Natural killer cell (primary cell): ENCODE data around the gene NKTR. TPM values are rescaled to one million over a fixed set of nuclear protein-coding genes. Genes with fewer than 3 reads are reported as not detected.

ENCODE experiments used
- ATAC-seq, 3 donors: fragments of 150-1000 bp in 2 of 3; fragments of 200-7000 bp in 1 of 3; cut with Tn5 transposase; 1 replicate in 1 of 3; 2 replicates in 2 of 3; pipeline ENCODE4 v1.10.0; 2021; ENCODE audit warnings: mild to moderate bottlenecking in 2 of 3, moderate library complexity in 2 of 3
- DNase-seq, 2 donors: peaks; one replicate each; pipeline versions ENCODE4 v3.0.0 to v3.0.0-alpha.2; 2013 to 2021; ENCODE audit warnings: mixed read lengths in 1 of 2
- H3K27ac ChIP-seq: one replicate; pipeline ENCODE4 v1.5.1; 2013; ENCODE audit warnings: mild to moderate bottlenecking, low read length
- H3K27me3 ChIP-seq: one replicate; pipeline ENCODE4 v1.6.1; 2013; ENCODE audit warnings: low read length; ENCODE audit not compliant: control insufficient read depth, insufficient read depth
- H3K36me3 ChIP-seq: one replicate; pipeline ENCODE4 v1.6.1; 2013; ENCODE audit warnings: low read length; ENCODE audit not compliant: control insufficient read depth, insufficient read depth
- H3K4me1 ChIP-seq: one replicate; pipeline ENCODE4 v1.6.1; 2013; ENCODE audit warnings: low read length; ENCODE audit not compliant: control insufficient read depth, insufficient read depth
- H3K4me3 ChIP-seq: one replicate; pipeline ENCODE4 v1.5.1; 2013; ENCODE audit warnings: low read length
- H3K9me3 ChIP-seq: one replicate; pipeline ENCODE4 v1.6.1; 2013; ENCODE audit warnings: low read length; ENCODE audit not compliant: control insufficient read depth, insufficient read depth
- H3K27ac Mint-ChIP-seq, 2 donors: one replicate each; pipeline ENCODE4 v1.8.0; 2022; ENCODE audit warnings: mild to moderate bottlenecking in 2 of 2, mixed read lengths in 2 of 2, moderate library complexity in 1 of 2
- H3K27me3 Mint-ChIP-seq, 2 donors: one replicate each; pipeline ENCODE4 v1.8.0; 2022; ENCODE audit warnings: low read depth in 2 of 2, mixed read lengths in 2 of 2
- H3K36me3 Mint-ChIP-seq: one replicate; pipeline ENCODE4 v1.8.0; 2022; ENCODE audit warnings: mixed read lengths
- H3K4me1 Mint-ChIP-seq, 2 donors: one replicate each; pipeline ENCODE4 v1.8.0; 2022; ENCODE audit warnings: mixed read lengths in 2 of 2
- H3K4me3 Mint-ChIP-seq: one replicate; pipeline ENCODE4 v1.8.0; 2022; ENCODE audit warnings: mild to moderate bottlenecking, moderate library complexity, mixed read lengths
- H3K9me3 Mint-ChIP-seq, 2 donors: one replicate each; pipeline ENCODE4 v1.8.0; 2022; ENCODE audit warnings: mixed read lengths in 2 of 2
- CTCF ChIP-seq: fragments of 200-600 bp; IDR thresholded peaks from one replicate; pipeline ENCODE4 v1.8.0; 2022; ENCODE audit warnings: antibody characterized with exemption
- WGBS: methylation state at CpG from one replicate; pipeline ENCODE4 v1.1.7; 2013; ENCODE audit warnings: missing lambda C conversion rate; ENCODE audit not compliant: insufficient coverage; 5-methylcytosine and 5-hydroxymethylcytosine counted together
- intact Hi-C: fragments of 100-400 bp; cut with micrococcal nuclease; formaldehyde crosslinking; loops from one replicate; pipeline ENCODE4 v1.14.2; 2022
- total RNA-seq, 4 donors: library from RNA; stranded (reverse); fragments of 120-200 nt in 1 of 4; gene quantifications; one replicate each; pipeline versions ENCODE4 v1.2.3 to v1.2.4, GENCODE V29; 2013 to 2022

The NKTR gene
- total RNA-seq, 3 donors from 2014 or later (not counting 1 experiment from before 2014, with no cell fraction given) = 212 to 252 (median 217) TPM

- 93% methylated on average over 24 of the region's 25 CpGs for WGBS
- intact Hi-C loops = no loop called here
- H3K27me3 ChIP-seq = no peaks in the 10 kb centered on the region
- H3K36me3 Mint-ChIP-seq = no peaks in the 10 kb centered on the region
- H3K4me1 ChIP-seq = peaks cover 9% of the 10 kb centered on the region
- no peaks in the 10 kb centered on the region for H3K9me3 ChIP-seq
- no peak overlapping the region for H3K27ac ChIP-seq
- H3K9me3 Mint-ChIP-seq = no peaks in the 10 kb centered on the region
- H3K36me3 ChIP-seq = no peaks in the 10 kb centered on the region
- ATAC-seq (no peak), DNase-seq (no peak)
- H3K4me3 ChIP-seq = no peak overlapping the region
- TF ChIP-seq CTCF = no peak
- H3K4me3 Mint-ChIP-seq = no peak overlapping the region
- H3K4me1 Mint-ChIP-seq = peaks cover 0 to 21% of the 10 kb centered on the region in 2 donors
- H3K27me3 Mint-ChIP-seq = no peaks in the 10 kb centered on the region
- H3K27ac Mint-ChIP-seq = no peak overlapping the region
Measured at GRCh38 chr3:42659451-42660130, 59.1 kb downstream of the NKTR start.

DNA sequence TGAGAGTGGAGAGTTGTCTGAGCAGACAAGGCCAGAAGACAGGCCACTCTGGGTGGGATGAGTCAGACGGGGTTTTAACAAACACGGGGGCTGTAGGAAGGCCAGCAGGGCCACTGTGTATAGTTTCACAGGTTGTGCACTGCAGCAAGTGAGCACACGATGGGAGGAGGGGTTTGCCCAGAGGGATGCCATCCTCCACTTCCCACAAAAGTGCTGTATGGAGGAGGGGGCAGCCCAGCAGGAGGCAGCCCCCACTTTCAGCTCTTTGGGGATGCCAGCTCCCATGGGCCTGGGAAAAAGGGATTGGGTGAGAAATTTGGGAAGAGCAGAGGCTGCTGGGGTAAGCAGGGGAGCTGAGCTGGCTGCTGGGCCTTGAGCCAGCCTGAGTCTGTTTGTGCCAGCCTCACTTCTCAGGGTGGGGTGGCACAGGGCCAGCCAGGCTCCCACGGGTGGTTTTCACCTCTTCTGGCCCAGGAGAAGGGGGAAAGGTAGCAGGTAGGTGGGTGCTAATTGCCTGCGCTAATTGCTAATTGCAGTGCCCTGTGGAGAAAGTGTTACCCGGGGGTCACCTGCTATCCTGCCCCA is 59.7 kb downstream of the NKTR start:
- WGBS = 70% methylated on average over 6 of the region's 6 CpGs
- Histone ChIP-seq H3K36me3 (no peaks in the 10 kb centered on the region), H3K4me3 (no peak overlapping the region), H3K27me3 (no peaks in the 10 kb centered on the region), H3K4me1 (peaks cover 2% of the 10 kb centered on the region), H3K27ac (no peak overlapping the region), H3K9me3 (no peaks in the 10 kb centered on the region)
- peaks cover 0 to 17% of the 10 kb centered on the region in 2 donors for H3K4me1 Mint-ChIP-seq
- no peak overlapping the region for H3K4me3 Mint-ChIP-seq
- no peak for TF ChIP-seq CTCF
- H3K9me3 Mint-ChIP-seq = no peaks in the 10 kb centered on the region
- H3K36me3 Mint-ChIP-seq = no peaks in the 10 kb centered on the region
- ATAC-seq = no peak
- no peaks in the 10 kb centered on the region for H3K27me3 Mint-ChIP-seq
- H3K27ac Mint-ChIP-seq = no peak overlapping the region
- no peak for DNase-seq
- intact Hi-C loops = no loop called here

DNA sequence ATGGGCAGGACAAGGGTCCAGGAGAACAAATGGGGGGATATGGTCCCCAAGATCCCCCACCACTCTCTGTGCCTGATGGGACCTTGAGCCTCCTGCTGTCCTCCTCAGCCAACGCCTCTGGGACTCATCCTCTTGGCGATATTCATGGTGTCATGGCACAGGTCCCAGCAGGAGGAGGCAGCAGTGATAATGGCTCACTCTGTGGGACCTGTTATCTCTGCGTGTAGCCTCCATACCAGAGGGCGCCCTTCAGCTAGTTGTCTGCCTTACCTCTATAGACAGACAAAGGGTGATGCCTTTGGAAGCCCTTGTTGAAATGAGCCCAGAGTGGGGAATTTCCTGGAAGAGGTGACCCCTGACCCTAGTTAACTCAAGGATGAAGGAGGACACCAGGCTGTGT is 60.4 kb downstream of the NKTR start:
- intact Hi-C loops = no loop called here
- WGBS = 87% methylated on average over 4 of the region's 4 CpGs
- H3K4me1 Mint-ChIP-seq = peaks cover 0 to 13% of the 10 kb centered on the region in 2 donors
- Histone ChIP-seq H3K9me3 (no peaks in the 10 kb centered on the region), H3K27ac (no peak overlapping the region), H3K36me3 (no peaks in the 10 kb centered on the region), H3K27me3 (no peaks in the 10 kb centered on the region), H3K4me1 (no peaks in the 10 kb centered on the region), H3K4me3 (no peak overlapping the region)
- H3K4me3 Mint-ChIP-seq = no peak overlapping the region
- H3K36me3 Mint-ChIP-seq = no peaks in the 10 kb centered on the region
- no peaks in the 10 kb centered on the region for H3K27me3 Mint-ChIP-seq
- no peaks in the 10 kb centered on the region for H3K9me3 Mint-ChIP-seq
- H3K27ac Mint-ChIP-seq = no peak overlapping the region
- TF ChIP-seq CTCF = no peak
- ATAC-seq = no peak
- no peak for DNase-seq
